NB4 (cell line): ENCODE data around the gene KRAS.

Experiments used
- POLR2A ChIP-seq: IDR thresholded peaks from 2 replicates; pipeline ENCODE4 v1.6.1; 2011; ENCODE audit warnings: mild to moderate bottlenecking; ENCODE audit not compliant: insufficient read length; ENCODE audit errors: extremely low read depth
- TF ChIP-seq, protein P1 (sequence below): IDR thresholded peaks from one replicate; pipeline ENCODE4 v1.5.1; 2012; ENCODE audit warnings: low read depth, low read length

DNA sequence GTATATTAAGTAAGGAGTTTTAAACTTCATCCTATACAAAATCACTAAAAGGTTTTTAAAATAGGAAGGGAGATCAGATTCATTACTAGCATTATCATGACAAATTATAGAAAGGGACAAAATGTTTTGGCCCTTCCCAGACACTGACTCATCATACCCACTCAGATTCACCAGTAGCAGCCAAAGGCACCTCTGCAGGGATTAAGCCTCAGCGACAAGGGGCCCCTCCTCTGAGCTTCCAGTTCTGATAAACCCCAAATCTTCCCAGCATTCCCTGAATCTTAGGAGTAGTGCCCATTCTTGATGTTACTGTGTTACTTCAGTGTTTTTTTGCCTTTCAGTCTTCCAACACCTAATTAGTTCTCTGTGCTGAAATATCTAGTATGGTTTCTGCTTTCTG is 14.5 kb downstream of the KRAS start:
- TF ChIP-seq, protein P1, sequence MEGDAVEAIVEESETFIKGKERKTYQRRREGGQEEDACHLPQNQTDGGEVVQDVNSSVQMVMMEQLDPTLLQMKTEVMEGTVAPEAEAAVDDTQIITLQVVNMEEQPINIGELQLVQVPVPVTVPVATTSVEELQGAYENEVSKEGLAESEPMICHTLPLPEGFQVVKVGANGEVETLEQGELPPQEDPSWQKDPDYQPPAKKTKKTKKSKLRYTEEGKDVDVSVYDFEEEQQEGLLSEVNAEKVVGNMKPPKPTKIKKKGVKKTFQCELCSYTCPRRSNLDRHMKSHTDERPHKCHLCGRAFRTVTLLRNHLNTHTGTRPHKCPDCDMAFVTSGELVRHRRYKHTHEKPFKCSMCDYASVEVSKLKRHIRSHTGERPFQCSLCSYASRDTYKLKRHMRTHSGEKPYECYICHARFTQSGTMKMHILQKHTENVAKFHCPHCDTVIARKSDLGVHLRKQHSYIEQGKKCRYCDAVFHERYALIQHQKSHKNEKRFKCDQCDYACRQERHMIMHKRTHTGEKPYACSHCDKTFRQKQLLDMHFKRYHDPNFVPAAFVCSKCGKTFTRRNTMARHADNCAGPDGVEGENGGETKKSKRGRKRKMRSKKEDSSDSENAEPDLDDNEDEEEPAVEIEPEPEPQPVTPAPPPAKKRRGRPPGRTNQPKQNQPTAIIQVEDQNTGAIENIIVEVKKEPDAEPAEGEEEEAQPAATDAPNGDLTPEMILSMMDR: no peak
- TF ChIP-seq POLR2A: no peak
